Measurements from ENCODE around the gene ADCY9. TPM values are rescaled to one million over a fixed set of nuclear protein-coding genes. Genes with fewer than 3 reads are reported as not detected.
A peak's percentile ranks its signal among the peaks of the same experiment; 100 is the strongest.

The ADCY9 gene
- total and polyA plus RNA-seq, 3 experiments from 2014 or later = 1.2 to 9.2 (median 8.2) TPM

DNA sequence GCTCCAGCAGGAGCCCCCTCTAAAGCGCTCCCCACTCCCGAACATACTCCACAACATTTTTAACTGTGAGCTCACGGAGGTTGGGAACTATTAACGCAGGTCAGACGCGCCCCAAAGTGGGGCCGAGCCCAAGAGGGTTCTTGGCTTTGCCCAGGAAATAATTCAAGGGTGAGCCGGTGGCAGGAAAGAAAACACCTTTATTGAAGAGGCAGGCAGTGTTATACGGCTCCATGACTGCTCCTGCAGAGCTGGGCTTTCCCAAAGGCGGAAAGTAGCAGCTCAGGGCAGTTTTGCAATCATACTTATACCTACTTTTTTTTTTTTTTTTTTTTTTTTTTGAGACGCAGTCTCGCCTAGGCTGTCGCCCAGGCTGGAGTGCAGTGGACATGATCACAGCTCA, 6.2 kb downstream of the ADCY9 start:
- Mint-ChIP-seq H3K27me3 (peaks cover 0 to 2% of the 10 kb centered on the region in 2 donors), H3K4me3 (no peak overlapping the region), H3K36me3 (peaks cover 0 to 10% (median 1%) of the 10 kb centered on the region in 3 donors), H3K27ac (peak overlapping the region in 2 of 8 donors; percentile 5 to 67), H3K4me1 (peaks cover 53 to 79% (median 78%) of the 10 kb centered on the region in 3 donors), H3K9me3 (peaks cover 0 to 1% (median 0%) of the 10 kb centered on the region in 5 donors)
- Histone ChIP-seq H3K4me1 (ENCODE audit: insufficient read depth, low read length) (peaks cover 27% of the 10 kb centered on the region), H3K36me3 (ENCODE audit: insufficient read depth, low read length) (no peaks in the 10 kb centered on the region), H3K27me3 (ENCODE audit: insufficient read depth, low read length, poor library complexity, severe bottlenecking) (no peaks in the 10 kb centered on the region), H3K4me3 (ENCODE audit: low read length) (no peak overlapping the region), H3K9me3 (ENCODE audit: low read length) (no peaks in the 10 kb centered on the region), H3K27ac (ENCODE audit: low read depth, low read length) (no peak overlapping the region)
- no peak for DNase-seq
- CTCF ChIA-PET = interaction anchor here (0.6 to 1.6 kb wide), 3 partner anchors 37 to 772 kb away, joined by 3 read pairs; no protein-coding TSS in a partner anchor
- POLR2A ChIA-PET = no interaction called here

DNA sequence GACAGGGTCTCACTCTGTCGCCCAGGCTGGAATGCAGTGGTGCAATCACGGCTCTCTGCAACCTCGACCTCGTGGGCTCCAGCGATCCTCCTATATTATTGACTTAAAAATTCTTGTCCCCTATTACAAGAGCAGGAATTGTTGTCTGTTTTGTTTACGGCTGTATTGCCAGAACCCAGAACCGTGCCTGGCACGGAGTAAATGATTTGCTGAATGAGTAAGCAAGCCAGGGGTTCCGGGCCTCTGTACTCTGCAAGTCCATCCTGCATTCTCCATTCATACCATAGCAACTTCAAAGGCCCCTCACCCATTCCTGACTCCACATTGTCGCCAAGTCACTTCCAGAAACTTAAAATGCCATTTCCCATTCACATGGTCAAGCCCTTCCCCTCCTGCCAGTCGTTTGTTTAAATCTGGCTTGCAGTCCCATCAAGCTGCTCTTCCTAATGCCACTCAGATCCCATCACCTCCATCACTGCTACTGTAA, 6.9 kb downstream of the ADCY9 start:
- Histone ChIP-seq H3K27me3 (ENCODE audit: insufficient read depth, low read length, poor library complexity, severe bottlenecking) (no peaks in the 10 kb centered on the region), H3K36me3 (ENCODE audit: insufficient read depth, low read length) (no peaks in the 10 kb centered on the region), H3K27ac (ENCODE audit: low read depth, low read length) (no peak overlapping the region), H3K4me3 (ENCODE audit: low read length) (no peak overlapping the region), H3K9me3 (ENCODE audit: low read length) (no peaks in the 10 kb centered on the region), H3K4me1 (ENCODE audit: insufficient read depth, low read length) (peaks cover 20% of the 10 kb centered on the region)
- ChIA-PET POLR2A (interaction anchor here (0.7 kb wide), 1 partner anchor 406 kb away, joined by 3 read pairs; no protein-coding TSS in a partner anchor), CTCF (interaction anchor here (0.6 to 1.6 kb wide), 3 partner anchors 37 to 771 kb away, joined by 3 read pairs; no protein-coding TSS in a partner anchor)
- peak overlapping the region in 2 of 7 donors; percentile 5 to 12 for H3K4me3 Mint-ChIP-seq
- H3K27me3 Mint-ChIP-seq = no peaks in the 10 kb centered on the region
- H3K36me3 Mint-ChIP-seq = peaks cover 0 to 12% (median 3%) of the 10 kb centered on the region in 3 donors
- H3K27ac Mint-ChIP-seq = peak overlapping the region in 4 of 8 donors; percentile 5 to 87 (median 20)
- peaks cover 0 to 1% (median 0%) of the 10 kb centered on the region in 5 donors for H3K9me3 Mint-ChIP-seq
- no peak for DNase-seq
- peaks cover 48 to 78% (median 71%) of the 10 kb centered on the region in 3 donors for H3K4me1 Mint-ChIP-seq

DNA sequence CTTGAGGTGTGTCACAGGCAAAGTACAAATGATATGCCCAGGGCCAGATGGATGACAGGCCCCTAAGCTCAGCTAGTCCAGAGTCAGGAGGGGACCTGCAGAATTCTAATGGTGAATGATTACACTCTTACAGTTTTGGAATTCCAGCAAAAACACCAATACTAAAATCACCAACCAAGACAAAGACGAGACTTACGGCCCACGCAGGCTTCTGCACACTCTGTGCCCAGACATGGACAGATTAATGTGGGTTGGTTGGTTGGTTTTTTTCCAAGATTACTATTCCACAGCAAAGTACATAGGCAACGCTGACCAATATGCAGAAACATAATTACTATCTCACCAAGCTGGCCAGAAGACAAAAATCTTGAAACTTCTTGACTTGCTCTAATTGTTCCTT, 9.7 kb downstream of the ADCY9 start:
- POLR2A ChIA-PET = no interaction called here
- H3K9me3 Mint-ChIP-seq = peaks cover 0 to 1% (median 0%) of the 10 kb centered on the region in 5 donors
- peak overlapping the region in 1 of 8 donors; percentile 59 for H3K27ac Mint-ChIP-seq
- Histone ChIP-seq H3K27me3 (ENCODE audit: insufficient read depth, low read length, poor library complexity, severe bottlenecking) (no peaks in the 10 kb centered on the region), H3K36me3 (ENCODE audit: insufficient read depth, low read length) (no peaks in the 10 kb centered on the region), H3K9me3 (ENCODE audit: low read length) (no peaks in the 10 kb centered on the region), H3K4me1 (ENCODE audit: insufficient read depth, low read length) (peaks cover 5% of the 10 kb centered on the region), H3K4me3 (ENCODE audit: low read length) (no peak overlapping the region), H3K27ac (ENCODE audit: low read depth, low read length) (no peak overlapping the region)
- no peaks in the 10 kb centered on the region for H3K27me3 Mint-ChIP-seq
- peaks cover 20 to 60% (median 51%) of the 10 kb centered on the region in 3 donors for H3K4me1 Mint-ChIP-seq
- CTCF ChIA-PET = no interaction called here
- no peak for DNase-seq
- no peak overlapping the region for H3K4me3 Mint-ChIP-seq
- H3K36me3 Mint-ChIP-seq = peaks cover 3 to 25% (median 4%) of the 10 kb centered on the region in 3 donors

DNA sequence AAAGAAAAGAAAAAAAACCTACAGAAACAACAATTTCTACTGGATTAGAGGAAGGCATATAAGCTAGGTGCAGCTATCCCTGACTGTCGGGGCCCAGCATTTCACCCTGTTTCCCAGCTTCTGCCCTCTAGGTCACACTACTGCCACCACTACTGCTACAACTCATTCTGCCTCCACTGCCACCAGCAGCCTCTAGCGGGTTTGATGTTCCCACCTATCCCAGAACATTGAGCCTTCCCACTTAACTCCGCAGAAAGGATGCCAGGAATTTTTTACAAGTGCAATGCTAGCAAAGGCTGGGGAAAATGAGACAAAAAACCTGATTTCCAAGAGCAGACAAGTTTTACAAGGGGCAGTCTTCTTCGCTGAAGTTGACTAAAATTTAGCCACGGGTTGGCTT, 10.4 kb downstream of the ADCY9 start:
- CTCF ChIA-PET = no interaction called here
- no peak overlapping the region for H3K4me3 ChIP-seq (ENCODE audit: low read length)
- Mint-ChIP-seq H3K27ac (peak overlapping the region in 2 of 8 donors; percentile 40 to 47), H3K9me3 (peaks cover 0 to 1% (median 0%) of the 10 kb centered on the region in 5 donors), H3K4me3 (no peak overlapping the region), H3K4me1 (peaks cover 17 to 55% (median 47%) of the 10 kb centered on the region in 3 donors), H3K27me3 (no peaks in the 10 kb centered on the region), H3K36me3 (peaks cover 3 to 25% (median 4%) of the 10 kb centered on the region in 3 donors)
- DNase-seq = no peak
- no peaks in the 10 kb centered on the region for H3K36me3 ChIP-seq (ENCODE audit: insufficient read depth, low read length)
- POLR2A ChIA-PET = no interaction called here
- no peak overlapping the region for H3K27ac ChIP-seq (ENCODE audit: low read depth, low read length)
- no peaks in the 10 kb centered on the region for H3K27me3 ChIP-seq (ENCODE audit: insufficient read depth, low read length, poor library complexity, severe bottlenecking)
- H3K4me1 ChIP-seq (ENCODE audit: insufficient read depth, low read length) = peaks cover 2% of the 10 kb centered on the region
- H3K9me3 ChIP-seq (ENCODE audit: low read length) = no peaks in the 10 kb centered on the region

DNA sequence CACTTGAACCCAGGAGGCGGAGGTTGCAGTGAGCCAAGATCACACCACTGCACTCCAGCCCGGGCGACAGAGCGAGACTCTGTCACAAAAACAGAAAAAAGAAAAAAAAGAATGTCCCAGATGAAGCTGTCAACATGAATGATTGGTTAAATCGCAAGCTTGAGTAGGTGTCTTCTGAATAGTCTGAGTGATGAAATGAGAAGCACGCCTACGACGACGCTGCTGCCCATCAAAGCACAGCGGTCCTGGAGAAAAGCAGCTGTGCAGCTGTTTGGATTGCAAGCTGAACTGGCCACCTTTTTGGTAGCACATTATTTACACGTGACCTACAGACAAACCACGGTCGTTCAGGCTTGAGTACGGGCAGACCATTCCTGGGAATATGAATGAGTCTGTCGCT, 12.5 kb downstream of the ADCY9 start:
- no peak for DNase-seq
- H3K4me3 ChIP-seq (ENCODE audit: low read length) = no peak overlapping the region
- peaks cover 0 to 1% of the 10 kb centered on the region in 2 donors for H3K27me3 Mint-ChIP-seq
- no peak overlapping the region for H3K4me3 Mint-ChIP-seq
- POLR2A ChIA-PET = interaction anchor here (0.6 kb wide), 1 partner anchor 9 kb away, joined by 4 read pairs; no protein-coding TSS in a partner anchor
- no peak overlapping the region for H3K27ac ChIP-seq (ENCODE audit: low read depth, low read length)
- no peaks in the 10 kb centered on the region for H3K4me1 ChIP-seq (ENCODE audit: insufficient read depth, low read length)
- H3K9me3 Mint-ChIP-seq = no peaks in the 10 kb centered on the region
- H3K4me1 Mint-ChIP-seq = peaks cover 4 to 36% (median 33%) of the 10 kb centered on the region in 3 donors
- peaks cover 3 to 24% (median 4%) of the 10 kb centered on the region in 3 donors for H3K36me3 Mint-ChIP-seq
- CTCF ChIA-PET = no interaction called here
- no peaks in the 10 kb centered on the region for H3K9me3 ChIP-seq (ENCODE audit: low read length)
- peak overlapping the region in 1 of 8 donors; percentile 38 for H3K27ac Mint-ChIP-seq
- no peaks in the 10 kb centered on the region for H3K27me3 ChIP-seq (ENCODE audit: insufficient read depth, low read length, poor library complexity, severe bottlenecking)
- no peaks in the 10 kb centered on the region for H3K36me3 ChIP-seq (ENCODE audit: insufficient read depth, low read length)

DNA sequence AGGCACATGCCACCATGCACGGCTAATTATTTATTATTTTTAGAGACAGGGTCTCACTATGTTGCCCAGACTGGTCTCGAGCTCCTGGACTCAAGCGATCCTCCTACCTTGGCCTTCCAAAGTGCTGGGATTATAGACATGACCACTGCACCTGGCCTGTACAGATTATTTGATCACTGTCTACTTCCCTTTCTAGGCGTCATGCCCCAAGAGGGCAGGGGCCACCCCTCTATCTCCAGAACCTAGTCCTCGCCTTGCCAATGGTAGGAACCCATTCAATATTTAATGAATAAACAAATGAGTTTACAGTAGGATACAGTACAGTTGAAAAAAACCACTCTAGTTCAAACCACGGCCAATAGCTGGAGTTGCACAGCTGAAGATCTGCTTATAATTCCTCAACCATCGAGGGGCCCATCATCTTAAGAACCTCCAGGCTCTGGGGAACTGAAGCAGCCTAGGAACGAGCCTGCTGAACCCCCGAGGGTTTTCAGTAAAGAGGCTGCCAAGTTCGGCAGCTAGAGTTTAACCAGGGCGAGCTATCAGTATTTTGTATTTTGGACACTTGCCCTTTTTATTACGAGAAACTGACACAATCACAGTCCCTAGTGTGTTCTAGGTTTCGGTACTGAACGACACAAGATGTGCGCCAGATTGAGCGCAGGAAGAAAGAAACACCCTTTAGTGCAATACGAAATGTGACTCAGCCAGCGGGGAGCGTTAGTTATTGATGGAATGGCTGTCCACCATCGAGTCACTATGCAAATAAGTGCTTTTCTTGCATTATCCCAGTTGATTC, 14.6 kb downstream of the ADCY9 start:
- Histone ChIP-seq H3K36me3 (ENCODE audit: insufficient read depth, low read length) (no peaks in the 10 kb centered on the region), H3K4me1 (ENCODE audit: insufficient read depth, low read length) (peaks cover under 1% of the 10 kb centered on the region), H3K27ac (ENCODE audit: low read depth, low read length) (no peak overlapping the region), H3K9me3 (ENCODE audit: low read length) (no peaks in the 10 kb centered on the region), H3K27me3 (ENCODE audit: insufficient read depth, low read length, poor library complexity, severe bottlenecking) (no peaks in the 10 kb centered on the region), H3K4me3 (ENCODE audit: low read length) (no peak overlapping the region)
- ChIA-PET POLR2A (no interaction called here), CTCF (no interaction called here)
- Mint-ChIP-seq H3K4me1 (peaks cover 6 to 38% (median 26%) of the 10 kb centered on the region in 3 donors), H3K36me3 (peaks cover 2 to 21% (median 4%) of the 10 kb centered on the region in 3 donors), H3K9me3 (no peaks in the 10 kb centered on the region), H3K27me3 (peaks cover 0 to 1% of the 10 kb centered on the region in 2 donors), H3K27ac (peak overlapping the region in 1 of 8 donors; percentile 41), H3K4me3 (no peak overlapping the region)
- DNase-seq = no peak

DNA sequence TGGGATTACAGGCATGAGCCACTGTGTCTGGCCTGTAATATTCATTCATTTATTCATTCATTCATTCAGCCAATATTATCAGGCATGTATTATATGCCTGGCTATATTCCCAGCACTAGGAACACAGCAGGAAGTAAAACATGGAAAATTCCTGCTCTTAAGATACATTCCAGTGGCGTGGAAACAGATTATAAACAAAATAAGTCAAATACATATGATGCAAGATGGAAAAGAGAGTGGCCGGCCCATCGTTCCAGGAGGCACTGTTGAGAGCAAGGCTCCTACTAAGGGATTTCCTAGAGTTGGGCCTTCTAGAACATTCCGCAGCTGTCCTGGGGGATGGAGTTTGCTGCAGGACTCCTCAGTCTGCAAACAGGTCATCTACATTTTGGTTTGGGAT, 17.7 kb downstream of the ADCY9 start:
- POLR2A ChIA-PET = no interaction called here
- H3K27me3 Mint-ChIP-seq = peaks cover 0 to 1% of the 10 kb centered on the region in 2 donors
- no peak overlapping the region for H3K27ac Mint-ChIP-seq
- H3K9me3 ChIP-seq (ENCODE audit: low read length) = no peaks in the 10 kb centered on the region
- CTCF ChIA-PET = no interaction called here
- no peak for DNase-seq
- H3K4me3 Mint-ChIP-seq = no peak overlapping the region
- no peaks in the 10 kb centered on the region for H3K27me3 ChIP-seq (ENCODE audit: insufficient read depth, low read length, poor library complexity, severe bottlenecking)
- no peaks in the 10 kb centered on the region for H3K9me3 Mint-ChIP-seq
- H3K27ac ChIP-seq (ENCODE audit: low read depth, low read length) = no peak overlapping the region
- no peak overlapping the region for H3K4me3 ChIP-seq (ENCODE audit: low read length)
- H3K36me3 ChIP-seq (ENCODE audit: insufficient read depth, low read length) = no peaks in the 10 kb centered on the region
- peaks cover 0 to 10% (median 4%) of the 10 kb centered on the region in 3 donors for H3K36me3 Mint-ChIP-seq
- H3K4me1 Mint-ChIP-seq = peaks cover 6 to 29% (median 28%) of the 10 kb centered on the region in 3 donors
- peaks cover 4% of the 10 kb centered on the region for H3K4me1 ChIP-seq (ENCODE audit: insufficient read depth, low read length)

DNA sequence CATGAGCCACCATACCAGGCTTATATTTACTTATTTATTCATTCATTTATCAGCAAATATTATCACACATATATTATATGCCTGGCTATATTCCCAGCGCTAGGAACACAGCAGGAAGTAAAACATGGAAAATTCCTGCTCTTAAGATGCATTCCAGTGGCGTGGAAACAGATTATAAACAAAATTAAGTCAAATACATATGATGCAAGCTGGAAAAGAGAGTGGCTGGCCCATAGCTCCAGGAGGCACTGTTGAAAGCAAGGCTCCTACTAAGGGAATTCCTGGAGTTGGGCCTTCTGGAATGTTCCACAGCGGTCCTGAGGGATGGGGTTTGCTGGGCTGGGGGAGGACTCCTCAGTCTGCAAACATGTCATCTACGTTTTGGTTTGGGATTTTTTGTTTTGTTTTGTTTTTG, 18.4 kb downstream of the ADCY9 start:
- no peaks in the 10 kb centered on the region for H3K36me3 ChIP-seq (ENCODE audit: insufficient read depth, low read length)
- Mint-ChIP-seq H3K4me3 (no peak overlapping the region), H3K9me3 (no peaks in the 10 kb centered on the region), H3K27me3 (peaks cover 0 to 1% of the 10 kb centered on the region in 2 donors), H3K36me3 (peaks cover 0 to 5% (median 4%) of the 10 kb centered on the region in 3 donors), H3K27ac (peak overlapping the region in 1 of 8 donors; percentile 64), H3K4me1 (peaks cover 6 to 29% (median 28%) of the 10 kb centered on the region in 3 donors)
- H3K27ac ChIP-seq (ENCODE audit: low read depth, low read length) = no peak overlapping the region
- no peaks in the 10 kb centered on the region for H3K9me3 ChIP-seq (ENCODE audit: low read length)
- H3K27me3 ChIP-seq (ENCODE audit: insufficient read depth, low read length, poor library complexity, severe bottlenecking) = no peaks in the 10 kb centered on the region
- no peak for DNase-seq
- POLR2A ChIA-PET = no interaction called here
- no peak overlapping the region for H3K4me3 ChIP-seq (ENCODE audit: low read length)
- CTCF ChIA-PET = no interaction called here
- peaks cover 4% of the 10 kb centered on the region for H3K4me1 ChIP-seq (ENCODE audit: insufficient read depth, low read length)

Data from CD8-positive, alpha-beta memory T cell (primary cell).